Trophoblast cell (in vitro differentiated cells and primary cell): Measurements from ENCODE around the gene USP34.

Source experiments
- DNase-seq, 2 donors: peaks; one replicate each; pipeline ENCODE4 v3.0.0-alpha.2; 2016
- H2AFZ ChIP-seq: 2 replicates; pipeline ENCODE4 v1.6.1; 2013; ENCODE audit warnings: low read length, moderate library complexity, mild to moderate bottlenecking; ENCODE audit not compliant: insufficient read depth, poor library complexity
- H2AK5ac ChIP-seq: 2 replicates; pipeline ENCODE4 v1.6.1; 2013; ENCODE audit warnings: mild to moderate bottlenecking, low read length
- H2BK120ac ChIP-seq: 2 replicates; pipeline ENCODE4 v1.6.1; 2013; ENCODE audit warnings: low read length, mild to moderate bottlenecking, moderate library complexity; ENCODE audit not compliant: insufficient read depth, poor library complexity
- H2BK12ac ChIP-seq: 2 replicates; pipeline ENCODE4 v1.6.1; 2013; ENCODE audit warnings: mild to moderate bottlenecking, low read length, moderate library complexity
- H2BK5ac ChIP-seq: 2 replicates; pipeline ENCODE4 v1.6.1; 2013; ENCODE audit warnings: low read length, low read depth, moderate library complexity, mild to moderate bottlenecking; ENCODE audit not compliant: poor library complexity
- H3K14ac ChIP-seq: 2 replicates; pipeline ENCODE4 v1.6.1; 2013; ENCODE audit warnings: mild to moderate bottlenecking, low read length
- H3K18ac ChIP-seq: 2 replicates; pipeline ENCODE4 v1.6.1; 2013; ENCODE audit warnings: mild to moderate bottlenecking, low read length
- H3K23ac ChIP-seq: 2 replicates; pipeline ENCODE4 v1.6.1; 2013; ENCODE audit warnings: low read length
- H3K27ac ChIP-seq: 2 replicates; pipeline ENCODE4 v1.5.1; 2013; ENCODE audit warnings: low read depth, mild to moderate bottlenecking, inconsistent platforms, low read length, moderate library complexity
- H3K27me3 ChIP-seq: 2 replicates; pipeline ENCODE4 v1.6.1; 2013; ENCODE audit warnings: inconsistent platforms, mild to moderate bottlenecking, low read length, moderate library complexity; ENCODE audit not compliant: insufficient read depth
- H3K36me3 ChIP-seq, 2 experiments: 1 replicate in 1 of 2; 2 replicates in 1 of 2; pipeline ENCODE4 v1.6.1; 2013; ENCODE audit warnings: low read length in 2 of 2, mild to moderate bottlenecking in 2 of 2, moderate library complexity in 1 of 2; ENCODE audit not compliant: insufficient read depth in 2 of 2, control insufficient read depth in 1 of 2
- H3K4ac ChIP-seq: 2 replicates; pipeline ENCODE4 v1.6.1; 2013; ENCODE audit warnings: low read depth, mild to moderate bottlenecking, low read length, moderate library complexity
- H3K4me1 ChIP-seq, 2 experiments: 1 replicate in 1 of 2; 2 replicates in 1 of 2; pipeline ENCODE4 v1.6.1; 2013; ENCODE audit warnings: low read length in 2 of 2, mild to moderate bottlenecking in 2 of 2, moderate library complexity in 1 of 2; ENCODE audit not compliant: insufficient read depth in 2 of 2, control insufficient read depth in 1 of 2
- H3K4me2 ChIP-seq: 2 replicates; pipeline ENCODE4 v1.6.1; 2013; ENCODE audit warnings: inconsistent platforms, mild to moderate bottlenecking, low read length, moderate library complexity
- H3K4me3 ChIP-seq: 2 replicates; pipeline ENCODE4 v1.5.1; 2013; ENCODE audit warnings: mild to moderate bottlenecking, low read depth, low read length, inconsistent platforms
- H3K79me1 ChIP-seq: one replicate; pipeline ENCODE4 v1.6.1; 2013; ENCODE audit warnings: low read length
- H3K79me2 ChIP-seq: 2 replicates; pipeline ENCODE4 v1.6.1; 2013; ENCODE audit warnings: low read length, mild to moderate bottlenecking; ENCODE audit not compliant: control insufficient read depth, insufficient read depth, poor library complexity
- H3K9ac ChIP-seq: 2 replicates; pipeline ENCODE4 v1.6.1; 2013; ENCODE audit warnings: mild to moderate bottlenecking, low read length
- H3K9me3 ChIP-seq: 2 replicates; pipeline ENCODE4 v1.6.1; 2013; ENCODE audit warnings: low read depth, mild to moderate bottlenecking, control low read depth, inconsistent platforms, low read length; ENCODE audit not compliant: insufficient read depth
- H4K12ac ChIP-seq: 2 replicates; pipeline ENCODE4 v1.6.1; 2013; ENCODE audit warnings: low read depth, mild to moderate bottlenecking, low read length, moderate library complexity
- H4K8ac ChIP-seq: 2 replicates; pipeline ENCODE4 v1.6.1; 2013; ENCODE audit warnings: low read depth, mild to moderate bottlenecking, low read length, moderate library complexity
- H4K91ac ChIP-seq: one replicate; pipeline ENCODE4 v1.6.1; 2013; ENCODE audit warnings: low read depth, mild to moderate bottlenecking, low read length, moderate library complexity
- WGBS: extraction: QIAGEN DNeasy Blood & Tissue Kit; methylation state at CpG from one replicate; pipeline ENCODE4 v1.1.7; 2013; ENCODE audit warnings: missing lambda C conversion rate; ENCODE audit not compliant: insufficient read length, insufficient coverage; ENCODE audit errors: extremely low coverage; 5-methylcytosine and 5-hydroxymethylcytosine counted together

Gene USP34

GRCh38 chr2:61437170-61437569 lies 33.7 kb downstream of the USP34 start:
- no peak overlapping the region for H3K18ac ChIP-seq
- no peak overlapping the region for H3K14ac ChIP-seq
- H2BK120ac ChIP-seq: no peak overlapping the region
- H3K27me3 ChIP-seq: no peaks in the 10 kb centered on the region
- H3K4me3 ChIP-seq: no peak overlapping the region
- whole genome bisulfite sequencing: no CpG with 5 or more reads among the region's 4 CpGs
- no peak overlapping the region for H3K23ac ChIP-seq
- no peak overlapping the region for H4K12ac ChIP-seq
- H3K79me1 ChIP-seq: no peaks in the 10 kb centered on the region
- DNase-seq: no peak
- no peaks in the 10 kb centered on the region for H3K36me3 ChIP-seq
- peak overlapping the region; percentile 59 for H3K4ac ChIP-seq
- H3K4me1 ChIP-seq: peaks cover 0 to 12% of the 10 kb centered on the region in 2 experiments
- H3K4me2 ChIP-seq: no peak overlapping the region
- H3K9ac ChIP-seq: no peak overlapping the region
- no peaks in the 10 kb centered on the region for H3K9me3 ChIP-seq
- no peak overlapping the region for H4K91ac ChIP-seq
- H3K79me2 ChIP-seq: peaks cover 29% of the 10 kb centered on the region
- no peak overlapping the region for H2AK5ac ChIP-seq
- H2BK5ac ChIP-seq: no peak overlapping the region
- H2AFZ ChIP-seq: no peak overlapping the region
- no peak overlapping the region for H2BK12ac ChIP-seq
- no peak overlapping the region for H4K8ac ChIP-seq
- H3K27ac ChIP-seq: no peak overlapping the region

GRCh38 chr2:61436092-61436491 lies 34.8 kb downstream of the USP34 start:
- Histone ChIP-seq H3K18ac (no peak overlapping the region), H4K12ac (no peak overlapping the region), H3K4me1 (peaks cover 0 to 12% of the 10 kb centered on the region in 2 experiments), H3K23ac (no peak overlapping the region), H2BK12ac (no peak overlapping the region), H3K36me3 (no peaks in the 10 kb centered on the region), H3K9me3 (no peaks in the 10 kb centered on the region), H3K9ac (no peak overlapping the region), H3K27ac (no peak overlapping the region), H2AK5ac (no peak overlapping the region), H3K4ac (peak overlapping the region; percentile 58), H2BK5ac (no peak overlapping the region), H3K4me3 (no peak overlapping the region), H3K4me2 (no peak overlapping the region), H2AFZ (no peak overlapping the region), H3K79me2 (peaks cover 27% of the 10 kb centered on the region), H3K79me1 (no peaks in the 10 kb centered on the region), H3K27me3 (no peaks in the 10 kb centered on the region), H3K14ac (no peak overlapping the region), H4K91ac (no peak overlapping the region), H4K8ac (no peak overlapping the region), H2BK120ac (no peak overlapping the region)
- DNase-seq: no peak
- WGBS: no CpG with 5 or more reads among the region's 2 CpGs

DNA sequence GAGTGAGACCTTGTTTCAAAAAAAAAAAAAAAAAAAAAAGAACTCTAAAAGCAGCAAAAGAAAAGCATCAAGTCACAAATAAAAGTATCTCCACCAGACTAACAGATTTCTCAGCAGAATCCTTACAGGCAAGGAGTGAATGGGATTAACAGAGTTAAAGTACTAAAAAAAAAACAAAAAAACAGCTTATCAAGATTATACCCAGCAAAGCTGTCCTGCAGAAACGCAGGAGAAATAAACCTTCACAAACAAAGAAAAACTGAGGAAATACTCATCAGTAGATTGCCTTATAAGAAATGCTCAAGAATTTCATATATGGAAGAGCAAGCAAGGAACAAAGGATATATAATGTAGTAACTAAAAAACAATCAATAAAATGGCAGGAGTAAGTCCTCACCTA lies 35.6 kb downstream of the USP34 start:
- Histone ChIP-seq H2AFZ (no peak overlapping the region), H3K14ac (no peak overlapping the region), H3K4me3 (no peak overlapping the region), H3K27me3 (no peaks in the 10 kb centered on the region), H3K9me3 (no peaks in the 10 kb centered on the region), H4K91ac (no peak overlapping the region), H3K27ac (no peak overlapping the region), H3K23ac (no peak overlapping the region), H3K79me1 (no peaks in the 10 kb centered on the region), H2BK5ac (no peak overlapping the region), H4K8ac (no peak overlapping the region), H3K4ac (no peak overlapping the region), H2BK12ac (no peak overlapping the region), H3K9ac (no peak overlapping the region), H2AK5ac (no peak overlapping the region), H3K79me2 (peaks cover 27% of the 10 kb centered on the region), H2BK120ac (no peak overlapping the region), H4K12ac (no peak overlapping the region), H3K4me2 (no peak overlapping the region), H3K4me1 (peaks cover 0 to 12% of the 10 kb centered on the region in 2 experiments), H3K36me3 (no peaks in the 10 kb centered on the region), H3K18ac (no peak overlapping the region)
- no peak for DNase-seq
- no CpG with 5 or more reads among the region's 1 CpG for WGBS

- Histone ChIP-seq H3K4ac (peak overlapping the region; percentile 56), H4K91ac (no peak overlapping the region)
These were observed 36.6 kb downstream of the USP34 start for GRCh38 chr2:61434314-61434713.

More at GRCh38 chr2:61434314-61434713, 36.6 kb downstream of the USP34 start:
- no peak overlapping the region for H3K4me3 ChIP-seq
- H2BK5ac ChIP-seq: no peak overlapping the region
- no peaks in the 10 kb centered on the region for H3K9me3 ChIP-seq
- H3K14ac ChIP-seq: no peak overlapping the region
- H3K79me1 ChIP-seq: no peaks in the 10 kb centered on the region
- H2BK120ac ChIP-seq: no peak overlapping the region
- H4K12ac ChIP-seq: no peak overlapping the region
- H3K27me3 ChIP-seq: no peaks in the 10 kb centered on the region
- no peak overlapping the region for H3K23ac ChIP-seq
- no peak overlapping the region for H4K8ac ChIP-seq
- H3K18ac ChIP-seq: no peak overlapping the region
- H3K27ac ChIP-seq: no peak overlapping the region
- H2AK5ac ChIP-seq: no peak overlapping the region
- H3K79me2 ChIP-seq: peaks cover 20% of the 10 kb centered on the region
- no peak overlapping the region for H3K9ac ChIP-seq
- peaks cover 0 to 10% of the 10 kb centered on the region in 2 experiments for H3K4me1 ChIP-seq
- H2BK12ac ChIP-seq: no peak overlapping the region
- peak overlapping the region; percentile 8 for H2AFZ ChIP-seq
- DNase-seq: no peak
- H3K36me3 ChIP-seq: no peaks in the 10 kb centered on the region
- no peak overlapping the region for H3K4me2 ChIP-seq
